Parietal lobe (tissue), 1 donor: ENCODE measurements around the gene ATP9A. TPM values are rescaled to one million over a fixed set of nuclear protein-coding genes. Genes with fewer than 3 reads are reported as not detected.

Experiments used
- total RNA-seq: library from RNA; depleted of rRNA; stranded (reverse); fragments of >200 nt; gene quantifications from one replicate; pipeline ENCODE4 v1.2.3, GENCODE V29; 2014

ATP9A gene, protein sequence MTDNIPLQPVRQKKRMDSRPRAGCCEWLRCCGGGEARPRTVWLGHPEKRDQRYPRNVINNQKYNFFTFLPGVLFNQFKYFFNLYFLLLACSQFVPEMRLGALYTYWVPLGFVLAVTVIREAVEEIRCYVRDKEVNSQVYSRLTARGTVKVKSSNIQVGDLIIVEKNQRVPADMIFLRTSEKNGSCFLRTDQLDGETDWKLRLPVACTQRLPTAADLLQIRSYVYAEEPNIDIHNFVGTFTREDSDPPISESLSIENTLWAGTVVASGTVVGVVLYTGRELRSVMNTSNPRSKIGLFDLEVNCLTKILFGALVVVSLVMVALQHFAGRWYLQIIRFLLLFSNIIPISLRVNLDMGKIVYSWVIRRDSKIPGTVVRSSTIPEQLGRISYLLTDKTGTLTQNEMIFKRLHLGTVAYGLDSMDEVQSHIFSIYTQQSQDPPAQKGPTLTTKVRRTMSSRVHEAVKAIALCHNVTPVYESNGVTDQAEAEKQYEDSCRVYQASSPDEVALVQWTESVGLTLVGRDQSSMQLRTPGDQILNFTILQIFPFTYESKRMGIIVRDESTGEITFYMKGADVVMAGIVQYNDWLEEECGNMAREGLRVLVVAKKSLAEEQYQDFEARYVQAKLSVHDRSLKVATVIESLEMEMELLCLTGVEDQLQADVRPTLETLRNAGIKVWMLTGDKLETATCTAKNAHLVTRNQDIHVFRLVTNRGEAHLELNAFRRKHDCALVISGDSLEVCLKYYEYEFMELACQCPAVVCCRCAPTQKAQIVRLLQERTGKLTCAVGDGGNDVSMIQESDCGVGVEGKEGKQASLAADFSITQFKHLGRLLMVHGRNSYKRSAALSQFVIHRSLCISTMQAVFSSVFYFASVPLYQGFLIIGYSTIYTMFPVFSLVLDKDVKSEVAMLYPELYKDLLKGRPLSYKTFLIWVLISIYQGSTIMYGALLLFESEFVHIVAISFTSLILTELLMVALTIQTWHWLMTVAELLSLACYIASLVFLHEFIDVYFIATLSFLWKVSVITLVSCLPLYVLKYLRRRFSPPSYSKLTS
- 271 TPM for total RNA-seq

DNA sequence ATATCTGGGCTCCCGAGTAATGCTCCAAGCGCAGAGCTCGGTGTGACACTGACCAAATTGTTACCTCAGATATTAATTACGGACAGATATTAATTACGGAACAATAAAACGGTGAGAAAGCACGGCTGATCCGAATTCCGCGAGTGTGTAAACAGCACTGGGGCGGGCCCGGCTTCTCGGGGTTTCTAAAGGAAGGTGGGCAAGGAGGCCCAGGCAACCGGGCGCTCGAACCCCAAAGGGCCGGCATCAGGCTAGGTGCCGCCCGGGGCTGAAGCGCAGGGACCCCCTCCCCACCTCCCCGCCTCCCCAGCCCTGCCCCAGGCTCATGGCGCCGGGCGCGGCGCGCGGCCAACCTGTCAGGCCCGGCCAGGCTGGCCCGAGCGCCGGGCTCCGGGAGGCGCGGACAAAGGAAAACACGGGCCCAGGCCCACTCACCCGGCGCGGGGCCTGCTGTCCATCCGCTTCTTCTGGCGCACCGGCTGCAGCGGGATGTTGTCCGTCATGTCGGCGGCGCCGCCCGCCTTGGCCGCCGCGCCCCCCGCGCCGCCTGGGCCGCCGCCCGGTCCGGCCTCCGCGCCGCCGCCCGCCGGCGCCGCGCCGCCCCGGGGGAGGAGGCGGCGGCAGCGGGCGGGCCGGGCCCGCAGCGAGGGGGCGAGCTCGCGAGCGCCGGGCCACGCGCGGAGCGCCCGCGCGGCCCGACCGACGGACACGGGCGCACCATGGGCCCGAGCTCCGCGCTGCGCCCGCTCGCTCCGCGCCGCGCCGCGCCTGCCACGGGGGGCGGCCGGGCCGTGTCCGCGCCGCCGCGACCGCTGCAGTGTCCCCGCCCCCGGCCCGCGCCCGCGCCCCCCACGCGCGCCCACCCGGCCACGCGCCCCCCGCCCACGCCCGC is at the start of gene ATP9A:
TSS of gene ATP9A (minus strand) at position 524 of the 892 bp plus-strand sequence. CDS start at position 503, 21 bp downstream.

DNA sequence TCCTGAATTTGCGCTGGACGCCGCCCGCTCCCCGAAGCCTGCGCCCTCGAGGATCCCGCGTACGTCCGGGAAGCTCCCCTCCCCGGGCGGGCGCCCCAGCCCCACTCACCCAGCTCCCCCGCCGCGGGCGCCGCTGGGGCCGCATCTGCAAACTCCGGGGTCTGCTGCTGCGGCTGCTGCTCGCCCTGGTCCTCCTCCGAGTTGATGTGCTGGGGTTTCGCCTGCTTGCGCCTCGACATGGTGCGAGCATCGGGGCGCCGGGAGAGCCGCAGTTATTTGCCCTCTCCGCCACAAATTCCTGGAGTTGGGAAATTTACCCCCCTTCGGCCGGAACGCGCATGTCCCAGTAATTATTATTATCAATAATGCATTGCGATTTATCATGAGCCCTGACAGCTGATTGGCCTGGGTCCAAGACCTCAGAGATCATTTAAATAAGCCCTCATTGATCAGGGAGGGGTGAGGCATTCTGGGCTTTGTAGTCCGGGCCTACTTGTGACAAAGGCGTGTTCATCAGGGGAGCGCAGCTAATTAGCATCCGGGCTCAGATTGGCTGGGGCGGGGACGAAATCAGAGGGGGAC is 34.1 kb upstream of the ATP9A start, which contains the start of gene SALL4:
TSS of gene SALL4 (minus strand) at position 352 of the 582 bp plus-strand sequence. CDS start at position 239, 113 bp downstream.

Other genes with a start within 250 kb of the ATP9A start
- gene NFATC2, start 225.7 kb downstream of the ATP9A start, total RNA-seq = 0.63 TPM
- 0.31 TPM for gene SALL4, start 34.1 kb upstream of the ATP9A start, total RNA-seq